ENCODE measurements around the gene DPYD.

- TF ChIP-seq POLR2AphosphoS5 (IDR thresholded peaks at IDR 0.05; ENCODE audit: low read depth, low read length), result no peak
- no peak for TF ChIP-seq CTCF (IDR thresholded peaks at IDR 0.05)
Observed at GRCh38 chr1:97350241-97350640, 570.6 kb downstream of the DPYD start.
